ENCODE results near the gene RHBDD1.

DNA sequence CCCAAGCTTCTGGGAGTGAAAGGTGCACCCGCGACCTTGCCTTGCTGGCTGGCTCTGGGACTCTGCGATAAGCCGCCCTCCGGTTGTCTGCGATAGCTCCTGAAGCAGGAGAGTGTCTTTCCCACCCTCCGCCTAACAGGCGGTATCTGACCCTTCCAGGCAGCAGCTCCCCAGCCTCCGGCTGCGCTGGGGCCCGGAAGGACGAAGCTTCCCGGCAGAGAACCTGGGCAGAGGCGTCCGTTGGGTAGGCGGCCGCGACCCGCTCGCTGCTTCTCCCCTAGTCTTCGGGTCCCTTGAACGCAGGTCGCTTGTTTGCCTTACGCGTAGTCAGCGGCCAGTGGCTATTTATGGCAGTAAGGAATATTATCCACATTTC, 446 bp upstream of the RHBDD1 start:
- TF ChIP-seq, protein P1, sequence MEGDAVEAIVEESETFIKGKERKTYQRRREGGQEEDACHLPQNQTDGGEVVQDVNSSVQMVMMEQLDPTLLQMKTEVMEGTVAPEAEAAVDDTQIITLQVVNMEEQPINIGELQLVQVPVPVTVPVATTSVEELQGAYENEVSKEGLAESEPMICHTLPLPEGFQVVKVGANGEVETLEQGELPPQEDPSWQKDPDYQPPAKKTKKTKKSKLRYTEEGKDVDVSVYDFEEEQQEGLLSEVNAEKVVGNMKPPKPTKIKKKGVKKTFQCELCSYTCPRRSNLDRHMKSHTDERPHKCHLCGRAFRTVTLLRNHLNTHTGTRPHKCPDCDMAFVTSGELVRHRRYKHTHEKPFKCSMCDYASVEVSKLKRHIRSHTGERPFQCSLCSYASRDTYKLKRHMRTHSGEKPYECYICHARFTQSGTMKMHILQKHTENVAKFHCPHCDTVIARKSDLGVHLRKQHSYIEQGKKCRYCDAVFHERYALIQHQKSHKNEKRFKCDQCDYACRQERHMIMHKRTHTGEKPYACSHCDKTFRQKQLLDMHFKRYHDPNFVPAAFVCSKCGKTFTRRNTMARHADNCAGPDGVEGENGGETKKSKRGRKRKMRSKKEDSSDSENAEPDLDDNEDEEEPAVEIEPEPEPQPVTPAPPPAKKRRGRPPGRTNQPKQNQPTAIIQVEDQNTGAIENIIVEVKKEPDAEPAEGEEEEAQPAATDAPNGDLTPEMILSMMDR (conservative IDR thresholded peaks at IDR 0.05 in 1 of 2, IDR thresholded peaks at IDR 0.05 in 1 of 2; ENCODE audit: extremely low read depth in 1 of 2, insufficient read depth in 1 of 2, low read depth in 1 of 2, low read length in 2 of 2) = no peak
- TF ChIP-seq EZH2 (IDR thresholded peaks at IDR 0.05; ENCODE audit: borderline replicate concordance, low read length) = no peak
